Tibial nerve (tissue), 4 donors: ENCODE measurements around the gene UNKL. TPM values are rescaled to one million over a fixed set of nuclear protein-coding genes. Genes with fewer than 3 reads are reported as not detected.

Experiments
- DNase-seq, 2 donors: peaks; one replicate each; pipeline ENCODE4 v3.0.0-alpha.2; 2019; ENCODE audit warnings: low spot score in 2 of 2
- H3K27ac ChIP-seq, 4 donors: fragments of 200-600 bp; sonication (generic) in 3 of 4; one replicate each; pipeline ENCODE4 v1.5.1; 2017 to 2019; ENCODE audit warnings: mild to moderate bottlenecking in 1 of 4
- H3K27me3 ChIP-seq, 2 donors: fragments of 200-600 bp; sonication (generic) in 1 of 2; one replicate each; pipeline versions ENCODE4 v1.5.1 to v1.6.0; 2017 to 2019
- H3K36me3 ChIP-seq, 3 donors: fragments of 200-600 bp; sonication (generic); one replicate each; pipeline ENCODE4 v1.5.1; 2018 to 2019
- H3K4me1 ChIP-seq, 4 donors: fragments of 200-600 bp; sonication (generic) in 3 of 4; one replicate each; pipeline ENCODE4 v1.5.1; 2017 to 2019
- H3K4me3 ChIP-seq, 4 donors: fragments of 200-600 bp; sonication (generic) in 3 of 4; one replicate each; pipeline ENCODE4 v1.5.1; 2017 to 2019; ENCODE audit warnings: mild to moderate bottlenecking in 1 of 4, moderate library complexity in 1 of 4
- H3K9me3 ChIP-seq, 4 donors: fragments of 200-600 bp; sonication (generic) in 3 of 4; one replicate each; pipeline ENCODE4 v1.5.1; 2017 to 2019
- CTCF ChIP-seq, 5 experiments: fragments of 200-600 bp in 3 of 5; fragments of 450-650 bp in 2 of 5; sonication (generic) in 3 of 5; IDR thresholded peaks; one replicate each; pipeline ENCODE4 v1.5.1; 2016 to 2019; ENCODE audit warnings: antibody characterized with exemption in 5 of 5, mild to moderate bottlenecking in 3 of 5, moderate library complexity in 2 of 5
- EP300 ChIP-seq, 2 donors: sonication (generic); formaldehyde crosslinking; IDR thresholded peaks; one replicate each; pipeline ENCODE4 v1.6.1; 2017; ENCODE audit warnings: antibody characterized with exemption in 2 of 2, mild to moderate bottlenecking in 1 of 2
- POLR2A ChIP-seq, 2 donors: fragments of 450-650 bp; IDR thresholded peaks; one replicate each; pipeline ENCODE4 v1.6.1; 2017; ENCODE audit warnings: antibody characterized with exemption in 2 of 2, mild to moderate bottlenecking in 2 of 2, moderate library complexity in 2 of 2
- WGBS, 2 donors: methylation state at CpG; one replicate each; pipeline ENCODE4 v1.1.5; 2018; 5-methylcytosine and 5-hydroxymethylcytosine counted together
- total RNA-seq, 4 donors: library from RNA; depleted of rRNA; stranded (reverse); fragments of >200 nt; gene quantifications; one replicate each; pipeline ENCODE4 v1.1.0, GENCODE V29; 2016

The UNKL gene
- total RNA-seq, 4 donors from 2014 or later, result 34.3 to 70.5 (median 45.0) TPM

DNA sequence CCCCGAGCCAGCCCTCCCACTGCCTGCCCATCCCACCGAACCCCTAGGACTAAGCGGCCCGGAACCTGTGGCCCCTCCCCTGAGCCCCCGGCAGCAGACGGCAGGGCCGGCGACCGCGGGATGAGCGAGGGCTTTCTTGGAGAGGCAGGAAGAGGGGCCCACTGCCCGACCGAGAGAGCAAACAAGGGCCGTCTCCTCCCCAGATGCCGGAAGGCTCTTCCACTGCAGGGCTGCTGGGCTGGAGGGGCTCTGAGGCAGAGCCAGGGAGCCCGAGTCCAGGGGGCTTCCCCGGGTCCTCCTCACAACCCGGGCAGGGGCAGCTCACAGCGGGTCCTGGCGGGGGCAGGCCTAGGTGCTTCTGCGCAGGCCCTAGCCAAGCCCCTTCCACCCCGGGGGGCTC, 19.3 kb upstream of the UNKL start:
- Histone ChIP-seq H3K36me3 (peaks cover 0 to 56% (median 0%) of the 10 kb centered on the region in 3 donors), H3K27ac (no peak overlapping the region), H3K4me1 (peaks cover 0 to 2% (median under 1%) of the 10 kb centered on the region in 4 donors), H3K4me3 (no peak overlapping the region), H3K9me3 (no peaks in the 10 kb centered on the region), H3K27me3 (peaks cover 0 to 20% of the 10 kb centered on the region in 2 donors)
- 33 to 38% methylated on average over 12 to 20 of the region's 22 CpGs for WGBS, 2 donors
- TF ChIP-seq CTCF (IDR thresholded peaks at IDR 0.05) (no peak), EP300 (IDR thresholded peaks at IDR 0.05) (no peak), POLR2A (IDR thresholded peaks at IDR 0.05) (no peak)
- DNase-seq, result no peak

DNA sequence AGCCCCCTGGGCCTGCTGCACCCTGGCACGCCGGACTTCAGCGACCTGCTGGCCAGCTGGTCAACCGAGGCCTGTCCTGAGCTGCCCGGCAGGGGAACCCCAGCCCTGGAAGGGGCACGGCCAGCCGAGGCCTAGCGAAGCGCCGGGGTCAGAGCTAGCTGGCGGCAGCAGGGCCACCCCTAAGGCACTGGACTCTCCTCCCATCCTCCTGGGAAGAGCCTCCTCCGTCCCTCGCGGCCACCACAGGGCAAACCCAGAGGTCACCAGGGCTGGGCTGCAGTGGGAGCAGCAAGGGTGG, 18.7 kb upstream of the UNKL start:
- H3K4me3 ChIP-seq, result no peak overlapping the region
- H3K4me1 ChIP-seq, result peaks cover 0 to 6% (median 5%) of the 10 kb centered on the region in 4 donors
- peaks cover 0 to 51% (median 0%) of the 10 kb centered on the region in 3 donors for H3K36me3 ChIP-seq
- WGBS, 2 donors, result 55 to 78% methylated on average over 14 of the region's 14 CpGs
- H3K27ac ChIP-seq, result no peak overlapping the region
- TF ChIP-seq CTCF (IDR thresholded peaks at IDR 0.05) (no peak), POLR2A (IDR thresholded peaks at IDR 0.05) (no peak), EP300 (IDR thresholded peaks at IDR 0.05) (no peak)
- DNase-seq, result no peak
- H3K27me3 ChIP-seq, result peaks cover 0 to 23% of the 10 kb centered on the region in 2 donors
- no peaks in the 10 kb centered on the region for H3K9me3 ChIP-seq

DNA sequence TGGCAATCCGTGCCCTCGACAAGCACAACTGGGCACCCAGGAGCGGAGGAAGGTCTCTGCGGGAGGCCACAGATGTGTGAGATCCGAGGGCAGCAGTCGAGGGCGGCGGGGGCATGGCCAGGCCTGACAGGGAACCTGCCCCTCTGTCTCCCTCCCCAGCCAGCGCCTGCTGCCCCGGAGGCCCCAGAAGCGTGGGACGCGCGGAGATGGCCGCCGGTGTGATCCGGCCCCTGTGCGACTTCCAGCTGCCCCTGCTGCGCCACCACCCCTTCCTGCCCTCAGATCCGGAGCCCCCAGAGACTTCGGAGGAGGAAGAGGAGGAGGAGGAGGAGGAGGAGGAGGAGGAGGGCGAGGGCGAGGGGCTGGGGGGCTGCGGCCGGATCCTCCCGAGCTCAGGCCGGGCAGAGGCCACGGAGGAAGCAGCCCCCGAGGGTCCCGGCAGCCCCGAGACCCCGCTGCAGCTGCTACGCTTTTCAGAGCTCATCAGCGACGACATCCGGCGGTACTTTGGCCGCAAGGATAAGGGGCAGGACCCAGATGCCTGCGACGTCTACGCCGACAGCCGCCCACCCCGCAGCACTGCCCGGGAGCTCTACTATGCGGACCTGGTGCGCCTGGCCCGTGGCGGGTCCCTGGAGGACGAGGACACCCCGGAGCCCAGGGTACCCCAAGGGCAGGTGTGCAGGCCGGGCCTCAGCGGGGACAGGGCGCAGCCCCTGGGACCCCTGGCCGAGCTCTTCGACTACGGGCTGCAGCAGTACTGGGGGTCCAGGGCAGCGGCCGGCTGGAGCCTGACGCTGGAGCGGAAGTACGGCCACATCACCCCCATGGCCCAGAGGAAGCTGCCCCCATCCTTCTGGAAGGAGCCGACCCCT, 18.1 kb upstream of the UNKL start:
- Histone ChIP-seq H3K27me3 (peaks cover 0 to 23% of the 10 kb centered on the region in 2 donors), H3K9me3 (no peaks in the 10 kb centered on the region), H3K4me3 (no peak overlapping the region), H3K27ac (no peak overlapping the region), H3K4me1 (peaks cover 0 to 6% (median 5%) of the 10 kb centered on the region in 4 donors), H3K36me3 (peaks cover 0 to 45% (median 0%) of the 10 kb centered on the region in 3 donors)
- WGBS, 2 donors, result 74 to 75% methylated on average over 51 to 57 of the region's 63 CpGs
- TF ChIP-seq EP300 (IDR thresholded peaks at IDR 0.05) (no peak), CTCF (IDR thresholded peaks at IDR 0.05) (no peak), POLR2A (IDR thresholded peaks at IDR 0.05) (no peak)
- no peak for DNase-seq

- Histone ChIP-seq H3K27ac (no peak overlapping the region), H3K9me3 (no peaks in the 10 kb centered on the region), H3K4me3 (no peak overlapping the region), H3K27me3 (peaks cover 0 to 23% of the 10 kb centered on the region in 2 donors), H3K36me3 (peaks cover 0 to 36% (median 0%) of the 10 kb centered on the region in 3 donors), H3K4me1 (peaks cover 0 to 6% (median 5%) of the 10 kb centered on the region in 4 donors)
- WGBS, 2 donors, result 72 to 76% methylated on average over 16 to 20 of the region's 20 CpGs
- DNase-seq, result no peak
- TF ChIP-seq POLR2A (IDR thresholded peaks at IDR 0.05), result no peak
- no peak for TF ChIP-seq EP300 (IDR thresholded peaks at IDR 0.05)
- TF ChIP-seq CTCF (IDR thresholded peaks at IDR 0.05), result no peak
Observed at GRCh38 chr16:1431497-1432270, 17.2 kb upstream of the UNKL start.
